ENCODE measurements around the gene FBXW12.

Gene FBXW12

GRCh38 chr3:48412375-48413001 is 40.5 kb downstream of the FBXW12 start:
- Histone ChIP-seq H3K79me1 (ENCODE audit: low read length) (no peaks in the 10 kb centered on the region), H3K4me2 (ENCODE audit: low read length) (no peak overlapping the region), H3K14ac (ENCODE audit: low read length) (no peak overlapping the region), H3K36me3 (ENCODE audit: control insufficient read depth in 1 of 2, insufficient read depth in 2 of 2, low read length in 2 of 2) (peaks cover 91 to 92% of the 10 kb centered on the region in 2 experiments), H3K9me3 (ENCODE audit: insufficient read depth, low read depth, low read length) (peaks cover 2% of the 10 kb centered on the region), H3K4me3 (ENCODE audit: low read depth, low read length) (no peak overlapping the region), H2BK5ac (ENCODE audit: low read depth, low read length, poor library complexity) (no peak overlapping the region), H3K27me3 (ENCODE audit: insufficient read depth, low read length) (no peaks in the 10 kb centered on the region), H2BK12ac (ENCODE audit: low read length) (no peak overlapping the region), H3K4me1 (ENCODE audit: control insufficient read depth in 1 of 2, insufficient read depth in 2 of 2, low read length in 2 of 2) (no peaks in the 10 kb centered on the region), H2AFZ (ENCODE audit: insufficient read depth, low read length, poor library complexity) (no peak overlapping the region), H4K91ac (ENCODE audit: low read depth, low read length) (no peak overlapping the region), H3K27ac (ENCODE audit: low read depth, low read length) (no peak overlapping the region), H3K79me2 (ENCODE audit: control insufficient read depth, insufficient read depth, low read length, poor library complexity) (no peaks in the 10 kb centered on the region), H3K4ac (ENCODE audit: low read depth, low read length) (no peak overlapping the region), H2BK120ac (ENCODE audit: insufficient read depth, low read length, poor library complexity) (no peak overlapping the region), H3K18ac (ENCODE audit: low read length) (no peak overlapping the region), H3K23ac (ENCODE audit: low read length) (no peak overlapping the region), H4K8ac (ENCODE audit: low read depth, low read length) (no peak overlapping the region), H3K9ac (ENCODE audit: low read length) (no peak overlapping the region), H2AK5ac (ENCODE audit: low read length) (no peak overlapping the region), H4K12ac (ENCODE audit: low read depth, low read length) (no peak overlapping the region)
- no CpG with 5 or more reads among the region's 19 CpGs for WGBS (ENCODE audit: extremely low coverage, insufficient coverage, insufficient read length)
- no peak for DNase-seq

- Histone ChIP-seq H4K8ac (ENCODE audit: low read depth, low read length) (no peak overlapping the region), H2BK12ac (ENCODE audit: low read length) (no peak overlapping the region), H2AFZ (ENCODE audit: insufficient read depth, low read length, poor library complexity) (no peak overlapping the region), H3K9ac (ENCODE audit: low read length) (no peak overlapping the region), H2AK5ac (ENCODE audit: low read length) (no peak overlapping the region), H4K91ac (ENCODE audit: low read depth, low read length) (no peak overlapping the region), H2BK5ac (ENCODE audit: low read depth, low read length, poor library complexity) (no peak overlapping the region), H3K9me3 (ENCODE audit: insufficient read depth, low read depth, low read length) (peaks cover 2% of the 10 kb centered on the region), H3K18ac (ENCODE audit: low read length) (no peak overlapping the region), H3K23ac (ENCODE audit: low read length) (no peak overlapping the region), H3K36me3 (ENCODE audit: control insufficient read depth in 1 of 2, insufficient read depth in 2 of 2, low read length in 2 of 2) (peaks cover 94 to 95% of the 10 kb centered on the region in 2 experiments), H3K27ac (ENCODE audit: low read depth, low read length) (no peak overlapping the region), H3K4me3 (ENCODE audit: low read depth, low read length) (no peak overlapping the region), H3K4me2 (ENCODE audit: low read length) (no peak overlapping the region), H3K4me1 (ENCODE audit: control insufficient read depth in 1 of 2, insufficient read depth in 2 of 2, low read length in 2 of 2) (no peaks in the 10 kb centered on the region), H3K14ac (ENCODE audit: low read length) (no peak overlapping the region), H3K79me1 (ENCODE audit: low read length) (no peaks in the 10 kb centered on the region), H3K27me3 (ENCODE audit: insufficient read depth, low read length) (no peaks in the 10 kb centered on the region), H3K4ac (ENCODE audit: low read depth, low read length) (no peak overlapping the region), H4K12ac (ENCODE audit: low read depth, low read length) (no peak overlapping the region), H3K79me2 (ENCODE audit: control insufficient read depth, insufficient read depth, low read length, poor library complexity) (no peaks in the 10 kb centered on the region), H2BK120ac (ENCODE audit: insufficient read depth, low read length, poor library complexity) (no peak overlapping the region)
- DNase-seq: no peak
- WGBS (ENCODE audit: extremely low coverage, insufficient coverage, insufficient read length): no CpG with 5 or more reads among the region's 8 CpGs
Measured at GRCh38 chr3:48413086-48413485, 41.1 kb downstream of the FBXW12 start.

- no peak overlapping the region for H3K4me2 ChIP-seq (ENCODE audit: low read length)
- no peak overlapping the region for H3K23ac ChIP-seq (ENCODE audit: low read length)
- no peak overlapping the region for H2BK5ac ChIP-seq (ENCODE audit: low read depth, low read length, poor library complexity)
- WGBS (ENCODE audit: extremely low coverage, insufficient coverage, insufficient read length): no CpG with 5 or more reads among the region's 14 CpGs
- H3K9me3 ChIP-seq (ENCODE audit: insufficient read depth, low read depth, low read length): peaks cover 2% of the 10 kb centered on the region
- H3K18ac ChIP-seq (ENCODE audit: low read length): no peak overlapping the region
- no peak for DNase-seq
- H2AK5ac ChIP-seq (ENCODE audit: low read length): no peak overlapping the region
- no peaks in the 10 kb centered on the region for H3K4me1 ChIP-seq (ENCODE audit: control insufficient read depth in 1 of 2, insufficient read depth in 2 of 2, low read length in 2 of 2)
- no peak overlapping the region for H2BK12ac ChIP-seq (ENCODE audit: low read length)
- no peak overlapping the region for H3K4ac ChIP-seq (ENCODE audit: low read depth, low read length)
- H2AFZ ChIP-seq (ENCODE audit: insufficient read depth, low read length, poor library complexity): no peak overlapping the region
- no peak overlapping the region for H4K12ac ChIP-seq (ENCODE audit: low read depth, low read length)
- H4K8ac ChIP-seq (ENCODE audit: low read depth, low read length): no peak overlapping the region
- H2BK120ac ChIP-seq (ENCODE audit: insufficient read depth, low read length, poor library complexity): no peak overlapping the region
- H3K4me3 ChIP-seq (ENCODE audit: low read depth, low read length): no peak overlapping the region
- no peaks in the 10 kb centered on the region for H3K27me3 ChIP-seq (ENCODE audit: insufficient read depth, low read length)
- no peaks in the 10 kb centered on the region for H3K79me2 ChIP-seq (ENCODE audit: control insufficient read depth, insufficient read depth, low read length, poor library complexity)
- no peak overlapping the region for H3K27ac ChIP-seq (ENCODE audit: low read depth, low read length)
- H4K91ac ChIP-seq (ENCODE audit: low read depth, low read length): no peak overlapping the region
- no peak overlapping the region for H3K9ac ChIP-seq (ENCODE audit: low read length)
- H3K36me3 ChIP-seq (ENCODE audit: control insufficient read depth in 1 of 2, insufficient read depth in 2 of 2, low read length in 2 of 2): peaks cover 94 to 95% of the 10 kb centered on the region in 2 experiments
- H3K14ac ChIP-seq (ENCODE audit: low read length): no peak overlapping the region
- no peaks in the 10 kb centered on the region for H3K79me1 ChIP-seq (ENCODE audit: low read length)
Measured at GRCh38 chr3:48413611-48414010, 41.6 kb downstream of the FBXW12 start.

- Histone ChIP-seq H3K79me1 (ENCODE audit: low read length) (no peaks in the 10 kb centered on the region), H2BK12ac (ENCODE audit: low read length) (no peak overlapping the region), H3K23ac (ENCODE audit: low read length) (no peak overlapping the region), H3K27ac (ENCODE audit: low read depth, low read length) (no peak overlapping the region), H4K91ac (ENCODE audit: low read depth, low read length) (no peak overlapping the region), H3K14ac (ENCODE audit: low read length) (no peak overlapping the region), H3K36me3 (ENCODE audit: control insufficient read depth in 1 of 2, insufficient read depth in 2 of 2, low read length in 2 of 2) (peaks cover 94 to 95% of the 10 kb centered on the region in 2 experiments), H3K27me3 (ENCODE audit: insufficient read depth, low read length) (no peaks in the 10 kb centered on the region), H3K9me3 (ENCODE audit: insufficient read depth, low read depth, low read length) (peaks cover 4% of the 10 kb centered on the region), H4K8ac (ENCODE audit: low read depth, low read length) (no peak overlapping the region), H3K4me2 (ENCODE audit: low read length) (no peak overlapping the region), H3K79me2 (ENCODE audit: control insufficient read depth, insufficient read depth, low read length, poor library complexity) (no peaks in the 10 kb centered on the region), H4K12ac (ENCODE audit: low read depth, low read length) (no peak overlapping the region), H3K9ac (ENCODE audit: low read length) (no peak overlapping the region), H2BK120ac (ENCODE audit: insufficient read depth, low read length, poor library complexity) (no peak overlapping the region), H3K18ac (ENCODE audit: low read length) (no peak overlapping the region), H2AFZ (ENCODE audit: insufficient read depth, low read length, poor library complexity) (no peak overlapping the region), H3K4me3 (ENCODE audit: low read depth, low read length) (no peak overlapping the region), H3K4me1 (ENCODE audit: control insufficient read depth in 1 of 2, insufficient read depth in 2 of 2, low read length in 2 of 2) (no peaks in the 10 kb centered on the region), H2BK5ac (ENCODE audit: low read depth, low read length, poor library complexity) (no peak overlapping the region), H3K4ac (ENCODE audit: low read depth, low read length) (no peak overlapping the region), H2AK5ac (ENCODE audit: low read length) (no peak overlapping the region)
- no peak for DNase-seq
- WGBS (ENCODE audit: extremely low coverage, insufficient coverage, insufficient read length): no CpG with 5 or more reads among the region's 25 CpGs
Measured at GRCh38 chr3:48414376-48415250, 42.6 kb downstream of the FBXW12 start.
